ENCODE measurements around the gene PNMA1. TPM values are rescaled to one million over a fixed set of nuclear protein-coding genes. Genes with fewer than 3 reads are reported as not detected.

Gene PNMA1
- total and polyA plus RNA-seq, 9 of the 15 experiments (the other 6 are each of a cell fraction or from before 2014, with no cell fraction given) = 1.7 to 26.4 (median 8.7) TPM

GRCh38 chr14:73725116-73726024 is 11.2 kb upstream of the PNMA1 start (continued):
- TF ChIP-seq ZNF316 (IDR thresholded peaks at IDR 0.05) = peak; percentile 85
- TF ChIP-seq MAFG (tag; conservative IDR thresholded peaks at IDR 0.05) = peak; percentile 84
- TF ChIP-seq ZBTB1 (CRISPR knock-in tag; IDR thresholded peaks at IDR 0.05; ENCODE audit: borderline replicate concordance, low read depth) = no peak
- peak; percentile 16; the same call in 1 of the 2 replicates for TF ChIP-seq POLR2G (IDR thresholded peaks at IDR 0.05; ENCODE audit: low read depth, low read length)
- no peak for TF ChIP-seq POLR3A (IDR thresholded peaks at IDR 0.05; ENCODE audit: borderline replicate concordance, extremely low read depth, insufficient read depth, insufficient read length)
- TF ChIP-seq GATAD2A (IDR thresholded peaks at IDR 0.05) = peak; percentile 70; the same call in 1 of the 2 replicates
- no peak for TF ChIP-seq ESRRB (CRISPR knock-in tag; IDR thresholded peaks at IDR 0.05; ENCODE audit: borderline replicate concordance)
- no peak for TF ChIP-seq KDM2B (CRISPR knock-in tag; IDR thresholded peaks at IDR 0.05)
- TF ChIP-seq SETDB1 (IDR thresholded peaks at IDR 0.05; ENCODE audit: low read length) = no peak
- TF ChIP-seq ZNF232 (CRISPR knock-in tag; IDR thresholded peaks at IDR 0.05) = no peak
- TF ChIP-seq AFF4 (CRISPR knock-in tag; IDR thresholded peaks at IDR 0.05) = no peak
- TF ChIP-seq CC2D1A (IDR thresholded peaks at IDR 0.05) = no peak
- no peak for TF ChIP-seq ELK1 (CRISPR knock-in tag; IDR thresholded peaks at IDR 0.05)
- TF ChIP-seq TFAP4 (CRISPR knock-in tag; IDR thresholded peaks at IDR 0.05; ENCODE audit: borderline replicate concordance) = peak; percentile 37; the same call in 1 of the 2 replicates
- TF ChIP-seq GTF2E2 (tag; IDR thresholded peaks at IDR 0.05) = no peak
- TF ChIP-seq FOSL1 (tag; conservative IDR thresholded peaks at IDR 0.05) = peak; percentile 76
- TF ChIP-seq CLOCK (CRISPR knock-in tag; IDR thresholded peaks at IDR 0.05; ENCODE audit: borderline replicate concordance) = no peak
- no peak for TF ChIP-seq WHSC1 (IDR thresholded peaks at IDR 0.05; ENCODE audit: low read length)
- TF ChIP-seq ZNF23 (CRISPR knock-in tag; IDR thresholded peaks at IDR 0.05) = no peak
- no peak for TF ChIP-seq MTA2 (IDR thresholded peaks at IDR 0.05; ENCODE audit: low read depth)
